IPS-18c (cell line): Measurements from ENCODE around the gene NEK6.

Experiments used
- H3K4me3 ChIP-seq: 2 replicates; pipeline ENCODE4 v1.7.0; 2013; ENCODE audit warnings: low read depth, mild to moderate bottlenecking, low read length, moderate library complexity; ENCODE audit not compliant: insufficient read depth
- H3K9me3 ChIP-seq: one replicate; pipeline ENCODE4 v1.6.1; 2013; ENCODE audit warnings: mild to moderate bottlenecking, low read length, moderate library complexity; ENCODE audit not compliant: control insufficient read depth, insufficient read depth

Gene NEK6

DNA sequence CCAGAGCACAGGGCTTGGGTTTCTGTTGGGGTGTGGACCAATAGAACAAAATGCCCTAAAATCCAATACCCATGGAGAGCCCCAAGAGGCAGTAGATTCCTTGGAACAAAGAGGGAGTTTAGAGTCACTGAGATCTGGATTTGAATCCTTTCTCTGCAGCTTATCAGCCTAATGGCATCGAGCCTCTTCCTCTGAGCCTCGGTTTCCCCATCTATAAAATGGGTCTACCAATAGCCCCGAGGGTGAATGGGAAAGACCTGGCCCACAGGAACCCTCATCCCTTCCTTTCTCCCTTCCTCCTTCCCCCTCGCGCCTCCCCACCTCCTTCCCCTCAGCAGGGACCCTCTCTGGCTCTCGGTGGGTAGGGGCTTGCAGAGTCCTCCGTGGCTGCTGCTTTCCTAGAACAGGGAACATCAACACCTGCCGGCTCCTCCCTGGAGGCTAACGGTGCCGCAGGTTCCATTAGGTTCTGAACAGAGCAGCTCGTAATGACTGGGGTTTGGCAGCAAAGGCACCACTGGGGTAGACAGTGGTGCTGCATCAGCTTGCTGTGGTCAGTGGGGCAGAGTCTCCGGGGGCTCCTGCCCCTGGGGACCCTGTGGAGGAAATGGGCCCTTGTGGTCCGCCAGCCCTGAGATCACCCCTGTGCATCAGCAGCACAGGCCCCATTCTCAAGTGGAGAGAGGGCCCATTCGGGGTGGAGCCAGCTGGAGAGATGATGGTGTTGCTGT lies 40.3 kb downstream of the NEK6 start:
- no peak overlapping the region for H3K4me3 ChIP-seq
- no peaks in the 10 kb centered on the region for H3K9me3 ChIP-seq

DNA sequence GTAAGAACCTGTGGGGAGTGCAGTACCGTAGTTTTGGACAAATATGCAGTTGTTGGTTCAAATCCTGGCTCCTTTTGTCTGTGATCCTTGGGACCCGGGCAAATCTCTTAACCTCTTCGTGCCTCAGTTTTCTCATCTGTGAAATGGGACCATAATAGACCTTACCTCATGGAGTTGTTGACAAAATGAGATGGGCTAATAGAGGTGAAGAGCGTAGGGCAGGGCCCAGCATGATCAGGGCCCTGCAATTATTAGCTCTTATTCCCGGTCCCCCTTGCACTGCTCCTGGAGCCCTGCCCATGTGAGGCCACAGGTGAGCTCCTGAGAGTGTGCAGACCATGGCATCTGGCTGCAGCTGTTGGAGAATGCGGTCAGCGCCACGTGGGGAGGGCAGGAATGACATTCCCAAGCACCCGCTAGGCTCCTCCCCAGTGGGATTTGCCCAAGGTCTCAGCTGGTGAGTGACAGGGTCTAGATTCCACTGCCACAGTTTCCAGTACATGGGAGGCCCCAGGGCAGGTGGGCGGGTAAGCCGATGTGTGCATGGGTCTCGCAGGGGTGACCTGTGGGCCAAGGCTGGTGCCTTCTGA lies 41.0 kb downstream of the NEK6 start:
- Histone ChIP-seq H3K9me3 (no peaks in the 10 kb centered on the region), H3K4me3 (no peak overlapping the region)

DNA sequence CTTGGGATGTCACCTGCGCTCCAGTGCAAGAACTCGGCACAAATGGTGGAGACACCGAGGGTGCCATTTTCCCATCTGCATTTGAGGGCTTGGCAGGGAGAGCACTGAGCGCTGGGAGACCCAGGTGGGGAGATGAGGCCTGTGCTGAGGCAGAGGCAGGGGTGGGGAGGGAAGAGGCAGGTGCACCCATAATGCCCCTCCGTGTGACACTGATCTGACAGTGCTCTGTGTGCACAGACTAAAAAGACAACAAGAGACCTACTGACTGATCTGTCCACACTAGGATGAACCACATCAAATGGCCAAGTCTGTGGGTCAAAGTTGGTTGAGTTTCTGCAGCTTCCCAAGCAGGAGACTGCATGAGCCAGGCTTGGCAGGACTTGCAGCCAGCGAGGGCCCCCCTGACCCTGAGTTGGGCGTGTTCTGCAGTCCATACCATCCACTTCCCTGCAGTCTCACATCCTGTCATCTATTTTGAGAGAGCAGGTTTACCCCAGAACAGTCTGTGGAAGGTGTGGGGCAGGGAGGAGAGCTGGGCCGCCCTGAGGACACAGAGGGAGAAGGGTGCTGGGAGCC lies 41.9 kb downstream of the NEK6 start:
- Histone ChIP-seq H3K9me3 (no peaks in the 10 kb centered on the region), H3K4me3 (no peak overlapping the region)

DNA sequence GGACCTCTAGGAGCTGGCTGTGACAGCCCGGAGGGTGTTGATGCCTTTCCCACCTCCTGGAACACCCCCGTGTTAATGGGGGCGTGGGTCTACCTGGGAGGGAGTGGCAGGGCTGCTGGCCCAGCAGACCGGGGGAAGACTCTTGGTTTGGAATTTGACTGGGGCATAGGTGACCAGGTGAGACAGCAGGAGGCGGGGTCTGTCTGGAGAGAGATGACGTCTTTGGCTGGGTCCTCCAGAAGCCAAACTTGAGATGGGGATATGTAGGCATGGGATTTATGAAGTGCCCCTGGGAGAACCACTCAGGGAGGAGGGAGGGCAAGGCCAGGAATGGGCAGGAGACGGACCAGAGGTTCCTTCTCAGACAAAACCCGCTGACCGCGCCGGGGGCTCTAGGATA lies 42.6 kb downstream of the NEK6 start:
- Histone ChIP-seq H3K9me3 (no peaks in the 10 kb centered on the region), H3K4me3 (no peak overlapping the region)

DNA sequence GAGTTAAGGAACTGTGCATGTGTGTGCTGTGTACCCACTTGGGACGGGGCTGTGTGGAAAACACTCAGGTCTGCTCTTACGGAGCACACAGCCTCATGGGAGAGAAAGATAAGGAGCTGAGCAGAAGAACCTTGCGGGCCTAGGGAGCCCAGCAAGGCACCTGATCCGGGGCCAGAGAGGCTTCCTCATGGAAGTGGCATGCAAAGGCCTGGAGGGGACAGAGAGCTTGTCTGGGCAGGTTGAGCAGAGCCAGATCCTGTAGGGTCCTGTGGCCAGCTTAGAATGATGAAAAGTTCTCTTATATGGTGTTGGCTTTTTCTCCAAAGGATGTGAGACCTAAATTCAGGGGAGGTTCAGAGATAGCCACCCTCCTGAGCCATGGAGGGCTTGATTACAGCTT lies 45.2 kb downstream of the NEK6 start:
- H3K9me3 ChIP-seq = no peaks in the 10 kb centered on the region
- H3K4me3 ChIP-seq = no peak overlapping the region

DNA sequence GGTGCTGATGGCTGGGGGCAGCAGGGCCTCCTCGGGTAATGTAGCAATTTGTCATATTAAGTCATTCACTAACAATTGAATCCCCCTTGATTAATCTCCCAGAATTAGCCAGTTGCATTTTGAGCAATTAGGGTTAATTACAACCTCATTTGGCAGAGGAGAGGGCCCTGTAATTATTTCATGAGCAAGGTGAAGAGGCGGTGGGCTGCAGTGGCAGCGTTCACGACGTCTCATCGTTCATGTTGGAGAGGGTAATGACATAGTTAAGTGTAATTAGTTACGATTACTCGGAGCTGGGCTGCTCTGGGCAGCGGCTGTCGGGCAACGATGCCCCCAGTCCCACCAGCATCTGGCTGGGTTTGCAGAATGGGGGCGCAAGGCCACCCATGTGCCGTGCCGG lies 46.0 kb downstream of the NEK6 start:
- Histone ChIP-seq H3K4me3 (no peak overlapping the region), H3K9me3 (no peaks in the 10 kb centered on the region)

DNA sequence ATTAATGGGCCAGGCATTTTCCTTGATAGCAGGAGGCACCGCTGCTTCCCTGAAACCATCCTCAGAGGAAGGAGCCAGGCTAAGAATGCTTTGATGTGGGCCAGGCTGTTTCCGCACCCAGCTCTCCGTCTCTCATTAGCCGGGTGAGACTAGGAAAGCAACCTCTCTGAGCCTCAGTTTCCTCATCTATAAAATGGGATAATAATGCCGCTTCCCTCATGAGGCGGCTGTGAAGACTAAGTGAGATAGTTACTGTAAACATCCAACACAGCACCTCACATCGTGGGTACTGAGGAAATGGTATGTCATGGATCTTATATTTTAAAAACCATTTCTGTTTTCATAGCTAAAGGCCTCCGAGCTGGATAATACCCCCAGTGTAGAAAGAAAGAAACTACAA lies 46.5 kb downstream of the NEK6 start:
- no peak overlapping the region for H3K4me3 ChIP-seq
- no peaks in the 10 kb centered on the region for H3K9me3 ChIP-seq

DNA sequence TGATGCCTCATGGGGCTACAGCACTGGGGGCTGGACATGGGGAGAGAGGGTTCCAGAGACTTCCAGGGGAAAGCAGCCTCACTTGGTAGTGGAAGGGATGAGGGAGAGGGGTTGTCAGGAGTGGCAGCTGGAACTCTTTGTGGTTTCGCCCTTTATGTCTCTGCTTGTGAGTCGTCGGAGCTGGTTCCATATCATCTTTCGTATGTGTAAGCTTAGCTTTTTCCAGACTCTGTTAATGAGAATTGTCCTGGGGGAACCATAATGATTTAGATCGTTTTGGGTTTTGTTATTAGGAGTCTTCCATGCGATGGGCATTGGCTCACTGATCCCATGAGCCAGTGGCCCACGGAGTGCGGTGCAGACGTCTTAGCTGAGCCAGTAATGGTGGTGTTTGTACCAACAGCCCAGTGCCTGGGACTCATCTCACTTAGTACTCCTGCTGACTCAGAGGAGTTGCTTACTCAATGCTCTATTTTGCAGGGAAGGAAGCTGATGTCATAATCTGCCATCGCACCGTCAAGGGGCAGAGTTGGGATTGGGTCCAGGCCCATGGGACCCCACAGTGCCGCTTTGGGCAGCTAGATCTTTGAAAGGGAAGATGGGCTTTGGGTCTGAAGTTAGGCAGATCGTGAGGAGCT lies 48.5 kb downstream of the NEK6 start:
- H3K4me3 ChIP-seq = no peak overlapping the region
- no peaks in the 10 kb centered on the region for H3K9me3 ChIP-seq

DNA sequence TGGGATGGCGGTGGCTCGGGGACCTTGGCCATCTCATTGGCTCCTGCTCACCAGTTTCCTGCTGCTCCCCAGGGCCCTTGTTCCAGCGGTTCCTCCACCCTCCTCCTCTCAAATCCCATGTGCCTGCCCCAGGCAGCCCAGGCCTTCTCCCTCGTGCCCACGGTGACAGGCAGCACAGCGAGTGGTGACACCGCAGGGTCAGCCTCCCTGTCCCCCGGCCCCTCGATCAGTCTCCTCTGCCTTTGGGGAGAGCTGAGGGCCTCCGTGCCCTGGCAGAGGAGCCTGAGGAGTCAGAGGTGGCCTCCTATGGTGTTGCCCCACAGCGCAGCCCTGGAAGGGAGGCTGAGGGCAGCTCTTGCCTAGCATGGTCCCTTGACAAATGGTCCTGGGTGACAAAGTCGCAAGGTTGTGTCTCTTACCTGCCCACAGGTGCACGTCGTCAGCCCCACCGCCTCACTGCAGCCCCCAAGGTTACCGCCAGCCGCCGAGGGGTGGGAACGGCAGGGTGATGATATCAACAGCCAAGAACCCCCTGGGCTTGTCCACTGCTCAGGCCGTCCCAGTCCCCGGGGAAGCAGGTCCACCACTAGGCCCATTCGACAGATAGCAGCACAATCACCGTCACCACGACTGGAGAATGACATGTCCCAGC lies 49.8 kb downstream of the NEK6 start:
- H3K9me3 ChIP-seq = no peaks in the 10 kb centered on the region
- H3K4me3 ChIP-seq = no peak overlapping the region

DNA sequence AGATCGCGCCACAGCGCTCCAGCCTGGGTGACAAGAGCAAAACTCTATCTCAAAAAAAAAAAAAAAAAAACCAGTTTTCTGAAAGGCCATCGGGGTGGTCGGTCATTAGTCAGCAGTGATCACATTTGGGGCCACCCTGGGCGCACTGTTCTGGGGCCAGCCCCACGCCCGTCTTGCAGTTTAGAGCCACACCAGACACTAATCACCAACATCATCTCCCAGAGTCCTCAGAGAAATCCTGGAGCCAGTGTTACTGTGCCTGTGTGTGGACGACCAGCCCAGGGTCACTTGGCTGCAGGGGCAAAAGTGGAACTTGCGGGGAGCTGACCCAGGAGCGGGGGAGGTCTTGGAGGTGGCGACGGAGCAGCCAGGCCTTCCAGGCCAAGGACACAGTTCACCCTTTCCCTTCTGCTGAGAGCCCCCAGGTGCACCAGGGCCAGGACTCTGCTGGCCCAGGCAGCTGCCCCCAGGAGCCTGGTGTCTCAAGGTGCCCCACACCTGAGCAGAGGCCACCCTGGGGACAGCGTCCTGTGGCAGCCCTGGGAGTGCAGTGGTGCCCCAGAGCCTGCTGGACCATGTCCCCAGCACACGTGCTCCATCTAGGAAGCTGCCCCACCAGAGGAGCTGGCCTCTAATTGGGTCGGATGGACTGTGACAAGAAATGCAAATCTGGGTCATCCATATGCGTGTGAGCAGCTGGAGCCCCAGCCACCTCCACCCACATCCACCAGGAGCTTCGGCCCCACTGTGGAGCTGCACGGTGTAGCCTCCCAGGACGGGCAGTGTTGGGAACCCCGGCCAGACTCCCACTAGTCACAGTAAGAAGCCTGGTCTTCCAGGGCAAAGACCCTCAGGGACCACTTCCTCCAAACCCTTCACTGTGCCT lies 51.1 kb downstream of the NEK6 start:
- no peak overlapping the region for H3K4me3 ChIP-seq
- H3K9me3 ChIP-seq = no peaks in the 10 kb centered on the region

DNA sequence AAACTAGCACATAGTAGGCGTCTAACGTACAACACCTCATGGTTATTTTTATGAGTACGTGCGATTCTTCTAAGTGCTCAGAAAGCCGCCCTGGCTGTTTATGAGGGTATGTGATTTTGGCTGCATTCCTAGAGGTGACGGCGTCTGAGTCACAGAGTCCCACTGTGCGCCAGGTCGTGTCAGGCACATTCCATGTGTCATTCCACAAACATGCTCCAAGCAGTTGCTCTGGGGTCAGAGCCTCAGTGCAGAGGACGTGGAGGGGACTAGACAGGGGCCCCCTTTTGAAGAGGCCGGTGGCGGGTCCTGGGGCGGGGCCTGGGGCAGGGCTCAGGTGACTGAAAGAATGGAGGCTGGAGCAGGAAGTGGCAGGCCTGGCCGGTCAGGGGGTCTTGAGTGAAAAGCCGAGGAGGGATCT lies 51.9 kb downstream of the NEK6 start:
- Histone ChIP-seq H3K9me3 (no peaks in the 10 kb centered on the region), H3K4me3 (no peak overlapping the region)

DNA sequence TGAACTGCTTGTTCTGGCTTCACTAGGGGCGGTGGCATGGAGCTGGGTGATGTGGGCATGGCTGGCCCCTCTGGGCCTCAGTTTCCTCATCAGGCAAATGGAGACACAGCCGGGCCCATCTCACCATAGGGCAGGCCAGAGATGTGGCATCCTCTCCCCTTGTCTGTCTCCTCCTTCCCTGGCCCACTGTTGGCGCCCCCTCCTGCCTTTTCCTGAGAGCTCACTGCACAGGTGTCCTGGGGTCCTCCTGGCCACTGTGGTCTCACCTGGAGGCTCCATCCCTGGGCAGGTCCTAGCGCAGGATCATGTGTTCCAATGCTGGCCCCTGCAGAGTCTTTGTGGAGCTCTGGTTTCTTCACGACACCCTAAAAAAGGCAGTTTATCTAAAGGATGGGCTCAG lies 53.5 kb downstream of the NEK6 start:
- H3K9me3 ChIP-seq = no peaks in the 10 kb centered on the region
- no peak overlapping the region for H3K4me3 ChIP-seq

DNA sequence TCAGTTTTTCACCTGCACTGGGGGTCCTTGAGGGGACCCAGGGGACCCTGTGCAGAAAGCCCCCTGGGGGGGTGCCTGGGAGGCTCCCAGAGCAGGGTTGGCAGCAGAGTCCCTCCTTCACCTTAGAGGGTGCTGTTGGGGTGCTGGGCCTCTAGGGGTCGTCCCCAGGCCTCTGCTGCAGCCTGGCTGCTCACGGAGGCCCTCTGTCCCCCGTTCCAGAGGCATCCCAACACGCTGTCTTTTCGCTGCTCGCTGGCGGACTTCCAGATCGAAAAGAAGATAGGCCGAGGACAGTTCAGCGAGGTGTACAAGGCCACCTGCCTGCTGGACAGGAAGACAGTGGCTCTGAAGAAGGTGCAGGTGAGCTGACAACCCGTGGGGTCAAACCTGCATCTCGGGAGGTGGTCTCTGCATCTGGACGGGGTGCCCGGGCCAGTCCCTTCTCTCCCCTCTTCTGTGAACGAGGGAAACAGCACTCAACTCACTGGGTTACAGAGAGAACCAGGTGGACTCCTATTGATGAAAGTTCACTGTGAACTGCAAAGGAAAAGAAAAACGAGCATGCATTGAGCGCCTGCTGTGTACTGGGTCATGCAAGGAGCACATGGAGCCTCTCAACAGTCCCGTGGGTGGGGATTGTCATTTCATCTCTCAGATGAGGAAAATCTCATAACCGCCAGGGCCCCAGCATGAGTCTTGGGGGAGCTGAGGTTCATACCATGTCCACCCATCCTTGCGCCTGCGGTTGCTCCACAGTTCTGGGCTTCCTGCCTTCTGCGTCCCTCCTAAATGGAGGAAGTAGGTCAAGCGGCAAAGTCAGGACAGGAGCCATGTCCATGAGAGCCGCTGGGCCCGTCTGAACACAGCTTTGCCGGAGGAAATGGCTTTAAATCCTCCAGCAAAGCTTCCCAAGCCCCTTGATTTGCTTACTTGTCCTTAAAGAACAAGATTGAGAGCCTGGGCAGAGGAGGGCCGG lies 54.8 kb downstream of the NEK6 start:
- Histone ChIP-seq H3K9me3 (no peaks in the 10 kb centered on the region), H3K4me3 (no peak overlapping the region)

DNA sequence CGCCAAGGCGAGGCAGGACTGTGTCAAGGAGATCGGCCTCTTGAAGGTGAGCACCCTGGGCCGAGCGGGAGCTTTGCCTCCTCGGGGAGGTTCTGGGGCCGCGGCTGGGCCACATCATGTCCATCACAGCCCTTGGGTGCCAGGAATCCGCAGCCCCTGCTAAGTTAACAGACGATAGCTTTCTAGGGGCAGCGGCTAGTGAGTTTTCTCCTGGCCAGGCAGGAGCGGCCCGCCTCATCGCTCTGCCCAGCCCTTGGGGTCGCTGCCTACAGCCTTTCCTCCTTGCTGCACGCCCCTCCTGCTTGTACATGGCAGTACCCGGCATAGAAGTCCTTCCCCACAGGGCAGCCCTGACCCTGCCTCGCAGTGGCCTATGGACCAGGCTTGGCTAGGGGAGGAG lies 56.2 kb downstream of the NEK6 start:
- Histone ChIP-seq H3K9me3 (no peaks in the 10 kb centered on the region), H3K4me3 (no peak overlapping the region)

DNA sequence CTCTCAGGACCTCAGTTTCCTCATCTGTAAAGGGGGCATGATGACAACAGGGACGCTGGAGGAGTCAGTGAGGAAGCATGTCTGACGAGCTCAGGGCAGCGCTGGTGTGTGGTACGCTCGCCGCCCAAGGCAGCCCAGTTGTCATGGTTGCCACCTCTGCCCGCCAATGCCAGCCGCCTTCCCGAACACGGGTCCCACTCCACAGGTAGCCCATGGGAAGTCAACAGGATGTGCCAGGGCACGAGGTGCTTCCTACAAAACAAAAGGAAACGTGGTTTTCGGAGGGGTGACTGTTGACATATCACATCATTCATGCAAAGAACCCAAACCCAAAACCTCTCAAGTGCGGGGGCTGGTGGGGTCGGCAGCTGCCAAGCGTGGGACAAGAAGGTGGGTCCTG lies 58.1 kb downstream of the NEK6 start:
- no peak overlapping the region for H3K4me3 ChIP-seq
- no peaks in the 10 kb centered on the region for H3K9me3 ChIP-seq
